NCI-H128 (cell line): ENCODE measurements around the gene IMPACT.

Experiments used
- DNase-seq: peaks from one replicate; lab custom pipeline; 2025; ENCODE audit not compliant: unreplicated experiment; lab: John Stamatoyannopoulos, UW

Gene IMPACT

GRCh38 chr18:24421831-24422230 lies 4.6 kb upstream of the IMPACT start:
- no peak for DNase-seq

- DNase-seq, result no peak
Observed at GRCh38 chr18:24426073-24426397, 435 bp upstream of the IMPACT start.

- no peak for DNase-seq
Observed at GRCh38 chr18:24427484-24427883, 1.0 kb downstream of the IMPACT start.

DNA sequence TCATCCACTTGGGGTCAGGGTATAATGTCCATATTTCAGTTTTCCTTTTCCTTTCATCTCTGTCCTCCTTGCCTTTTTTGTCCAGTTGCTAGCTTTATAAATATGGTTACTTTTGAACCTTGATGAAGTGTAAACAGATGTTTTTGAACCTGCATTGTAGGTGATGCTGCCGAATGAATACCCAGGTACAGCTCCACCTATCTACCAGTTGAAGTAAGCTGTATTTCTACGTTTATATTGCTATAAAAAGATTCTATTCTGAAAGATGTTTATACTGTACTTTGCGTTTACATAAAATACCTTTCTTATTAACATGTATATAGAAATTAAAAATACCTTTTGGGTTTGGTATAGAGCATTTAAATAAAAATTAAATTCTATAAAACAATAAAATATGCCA lies 2.2 kb downstream of the IMPACT start:
- DNase-seq, result no peak

DNA sequence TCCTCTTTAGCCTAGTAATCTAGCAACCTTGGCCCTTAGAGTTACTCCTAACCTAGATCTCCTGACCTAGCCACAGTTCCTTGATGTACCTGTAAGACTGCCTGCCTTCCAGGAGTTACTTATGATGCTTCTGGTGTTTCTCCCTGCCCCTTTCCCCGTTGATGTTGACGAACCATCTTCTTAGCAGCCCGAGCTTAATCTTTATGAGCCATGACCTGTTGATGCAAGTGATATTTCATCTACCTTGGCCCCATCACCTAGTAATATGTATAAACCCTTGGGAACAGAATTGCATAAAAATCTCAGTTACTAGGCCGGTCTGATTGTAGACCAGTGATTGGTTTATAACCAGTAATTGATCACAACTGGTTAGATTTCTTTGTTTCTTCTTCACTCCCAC lies 2.7 kb downstream of the IMPACT start:
- DNase-seq, result no peak

- DNase-seq, result no peak
Observed at GRCh38 chr18:24432618-24433017, 6.1 kb downstream of the IMPACT start.

- no peak for DNase-seq
Observed at GRCh38 chr18:24436939-24437338, 10.5 kb downstream of the IMPACT start.

- DNase-seq, result no peak
Observed at GRCh38 chr18:24443870-24444269, 17.4 kb downstream of the IMPACT start.

DNA sequence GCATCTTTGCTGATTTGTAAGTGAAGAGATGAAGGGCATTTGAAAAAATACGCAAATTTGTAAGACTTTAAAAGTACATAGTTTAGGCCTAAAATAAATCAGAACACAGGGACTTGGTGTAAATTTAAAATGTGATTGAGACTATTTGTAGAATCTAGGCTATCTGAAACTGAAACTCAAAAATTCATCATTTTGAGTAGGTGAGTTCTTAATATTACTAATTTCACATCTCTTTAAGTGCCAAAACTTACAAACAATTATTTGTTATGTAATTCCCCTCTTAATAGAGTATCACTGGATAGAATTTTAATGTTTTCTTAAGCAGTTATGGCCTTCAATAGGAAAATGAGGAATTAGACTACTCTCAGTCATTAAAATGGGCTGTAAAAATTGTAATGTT lies 20.0 kb downstream of the IMPACT start:
- no peak for DNase-seq

DNA sequence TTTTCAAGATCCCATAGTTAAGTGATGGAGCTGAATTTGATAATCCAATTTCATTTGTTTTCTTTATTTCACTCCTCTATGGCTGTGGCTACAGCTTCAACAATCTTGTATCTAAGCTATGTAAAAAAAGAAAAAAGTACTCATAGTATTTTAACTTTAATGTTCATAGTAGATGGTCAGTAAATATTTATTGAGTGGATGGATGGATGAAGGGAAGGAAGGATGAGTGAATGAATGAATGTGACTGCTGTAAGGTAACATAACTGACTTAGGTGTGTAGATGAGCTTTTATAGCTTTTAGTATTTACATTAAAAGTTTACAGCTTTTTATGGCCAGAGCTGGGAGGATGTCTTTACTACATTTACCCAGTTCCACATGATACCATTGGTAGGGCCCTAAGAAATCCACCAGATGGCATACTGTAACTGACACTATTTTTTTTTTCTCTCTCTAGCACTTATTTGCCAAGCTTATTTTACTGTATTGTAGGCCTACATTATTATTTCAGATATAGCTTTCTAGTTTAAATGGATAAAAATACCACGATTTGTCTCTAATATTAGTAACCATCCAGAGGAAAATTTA lies 20.6 kb downstream of the IMPACT start:
- no peak for DNase-seq

- DNase-seq, result no peak
Observed at GRCh38 chr18:24447961-24448360, 21.5 kb downstream of the IMPACT start.

- DNase-seq, result no peak
Observed at GRCh38 chr18:24456549-24456948, 30.1 kb downstream of the IMPACT start.

DNA sequence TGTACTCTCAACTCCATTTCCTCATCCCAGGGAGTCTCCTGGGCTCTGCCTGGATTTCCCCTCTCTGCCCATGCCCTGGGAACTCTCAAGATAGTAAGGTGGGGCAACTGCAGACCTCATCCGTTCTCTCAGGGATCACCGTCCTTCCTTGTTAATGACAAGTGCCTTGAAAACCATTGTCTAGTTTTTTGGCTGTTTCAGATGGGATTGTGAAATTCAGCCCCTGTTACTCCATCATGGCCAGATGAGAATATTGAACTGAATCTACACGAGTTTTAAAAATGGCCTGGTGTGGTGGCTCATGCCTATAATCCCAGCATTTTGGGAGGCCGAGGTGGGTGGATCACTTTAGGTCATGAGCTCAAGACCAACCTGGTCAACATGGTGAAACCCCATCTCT lies 33.3 kb downstream of the IMPACT start:
- DNase-seq, result no peak

- no peak for DNase-seq
Observed at GRCh38 chr18:24460388-24460787, 33.9 kb downstream of the IMPACT start, which contains the start of gene HRH4. Gene HRH4, plus strand, starts transcription at chr18:24460637. Its CDS starts 92 bp downstream, at chr18:24460729.

- no peak for DNase-seq
Observed at GRCh38 chr18:24461996-24462395, 35.5 kb downstream of the IMPACT start.

DNA sequence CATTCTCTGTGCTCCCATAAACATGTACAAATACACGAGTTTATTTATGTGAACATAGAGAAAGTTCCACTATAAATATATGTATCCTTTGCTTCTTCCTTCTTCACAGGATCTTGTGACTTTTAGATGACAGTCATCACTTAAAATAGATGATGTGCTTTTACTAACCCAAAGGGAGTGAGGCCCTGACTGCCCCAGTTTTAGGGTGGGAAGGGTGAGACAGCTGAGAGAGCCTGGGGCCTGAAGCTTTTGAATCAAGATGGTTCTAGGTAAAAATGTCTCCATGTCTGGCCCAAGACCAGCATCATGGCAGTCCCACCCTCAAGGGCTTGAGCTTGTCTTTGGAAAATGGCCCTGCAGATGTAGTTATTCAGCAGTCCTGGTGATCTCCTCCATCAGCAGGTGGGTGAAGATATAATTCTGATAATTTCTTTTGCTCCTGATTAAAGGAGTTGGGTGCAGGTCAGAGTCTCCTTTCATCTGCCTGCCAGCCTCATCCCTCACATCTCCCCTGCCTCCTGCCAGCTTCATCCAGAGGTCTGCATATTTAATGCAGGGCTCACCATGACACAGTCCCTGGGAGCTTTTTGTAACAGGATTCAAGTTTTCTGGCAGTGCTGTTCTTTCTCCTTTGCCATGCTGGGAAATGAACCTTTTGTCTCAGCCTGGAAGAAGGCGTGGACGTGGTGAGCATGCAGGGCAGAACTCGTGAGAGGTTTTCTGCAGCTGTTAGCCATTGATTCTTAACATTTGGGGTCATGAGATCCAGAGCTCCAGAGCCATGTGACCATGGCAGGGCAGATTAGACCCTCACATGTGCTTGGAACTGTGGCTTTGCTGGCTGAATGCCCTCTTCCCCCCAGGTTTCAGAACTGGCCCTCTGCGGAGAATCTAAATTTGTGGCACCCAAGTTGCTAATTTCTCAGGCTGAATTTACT lies 36.6 kb downstream of the IMPACT start:
- DNase-seq, result no peak

- no peak for DNase-seq
Observed at GRCh38 chr18:24465486-24465885, 39.0 kb downstream of the IMPACT start.

GRCh38 chr18:24466771-24467170 lies 40.3 kb downstream of the IMPACT start:
- no peak for DNase-seq

DNA sequence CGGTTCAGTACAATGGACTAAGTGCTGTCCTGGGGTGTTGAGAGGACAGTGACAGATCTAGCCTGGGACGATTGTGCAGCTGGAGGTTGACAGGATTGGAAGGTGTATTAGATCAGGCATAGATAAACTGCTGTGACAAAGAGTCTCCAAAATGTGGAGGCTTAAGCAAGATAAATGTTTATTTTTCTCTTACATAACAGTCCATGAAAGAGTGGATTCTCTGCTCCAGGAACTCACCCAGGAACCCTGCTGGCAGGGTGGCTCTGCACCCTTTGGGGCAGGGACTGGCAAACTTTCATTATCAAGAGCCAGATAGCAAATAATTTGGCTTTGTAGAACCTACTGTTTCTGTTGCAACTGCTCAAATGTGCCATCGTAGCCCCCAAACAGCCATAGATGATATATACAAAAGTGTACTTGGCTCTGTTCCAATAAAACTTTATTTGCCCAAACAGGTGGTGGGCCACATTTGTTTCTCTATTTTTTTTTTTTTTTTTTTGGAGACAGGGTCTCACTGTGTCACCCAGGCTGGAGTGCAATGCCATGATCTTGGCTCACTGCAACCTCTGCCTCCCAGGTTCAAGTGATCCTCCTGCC lies 43.6 kb downstream of the IMPACT start:
- DNase-seq, result no peak

- DNase-seq, result no peak
Observed at GRCh38 chr18:24470805-24471204, 44.3 kb downstream of the IMPACT start.

- no peak for DNase-seq
Observed at GRCh38 chr18:24472591-24472990, 46.1 kb downstream of the IMPACT start.

GRCh38 chr18:24474406-24474805 lies 47.9 kb downstream of the IMPACT start:
- DNase-seq, result no peak
